Measurements from ENCODE around the gene NEGR1. TPM values are rescaled to one million over a fixed set of nuclear protein-coding genes. Genes with fewer than 3 reads are reported as not detected.

Gene NEGR1
- total RNA-seq, 4 donors from 2014 or later, result 4.6 to 5.7 (median 5.0) TPM

- no peaks in the 10 kb centered on the region for H3K27me3 ChIP-seq
- intact Hi-C loops (cut with DNase I; ENCODE audit: low total_unique reads), result no loop called here
- H3K4me1 ChIP-seq, result no peaks in the 10 kb centered on the region
- H3K4me3 ChIP-seq, result no peak overlapping the region
- no peak for ATAC-seq
- no peak for DNase-seq
- in situ Hi-C loops (cut with MboI; ENCODE audit: low sequenced_read_pairs in 4 of 4), result no loop called here
- no peak overlapping the region for H3K27ac ChIP-seq
- no peaks in the 10 kb centered on the region for H3K9me3 ChIP-seq
- no peaks in the 10 kb centered on the region for H3K36me3 ChIP-seq
- TF ChIP-seq CTCF (IDR thresholded peaks at IDR 0.05 in 4 of 5, conservative IDR thresholded peaks at IDR 0.05 in 1 of 5) (no peak), POLR2A (IDR thresholded peaks at IDR 0.05) (no peak)
These were observed 924.6 kb downstream of the NEGR1 start for GRCh38 chr1:71357708-71358107.

- H3K27me3 ChIP-seq, result no peaks in the 10 kb centered on the region
- no peak for ATAC-seq
- no peaks in the 10 kb centered on the region for H3K4me1 ChIP-seq
- H3K36me3 ChIP-seq, result no peaks in the 10 kb centered on the region
- no peaks in the 10 kb centered on the region for H3K9me3 ChIP-seq
- H3K27ac ChIP-seq, result no peak overlapping the region
- intact Hi-C loops (cut with DNase I; ENCODE audit: low total_unique reads), result no loop called here
- TF ChIP-seq POLR2A (IDR thresholded peaks at IDR 0.05) (no peak), CTCF (IDR thresholded peaks at IDR 0.05 in 4 of 5, conservative IDR thresholded peaks at IDR 0.05 in 1 of 5) (no peak)
- in situ Hi-C loops (cut with MboI; ENCODE audit: low sequenced_read_pairs in 4 of 4), result no loop called here
- no peak for DNase-seq
- H3K4me3 ChIP-seq, result no peak overlapping the region
These were observed 930.9 kb downstream of the NEGR1 start for GRCh38 chr1:71351438-71351837.

- DNase-seq, result no peak
- H3K27me3 ChIP-seq, result no peaks in the 10 kb centered on the region
- no peak for ATAC-seq
- in situ Hi-C loops (cut with MboI; ENCODE audit: low sequenced_read_pairs in 4 of 4) (no loop called here), intact Hi-C loops (cut with DNase I; ENCODE audit: low total_unique reads) (no loop called here)
- TF ChIP-seq CTCF (IDR thresholded peaks at IDR 0.05 in 4 of 5, conservative IDR thresholded peaks at IDR 0.05 in 1 of 5), result no peak
- H3K4me1 ChIP-seq, result no peaks in the 10 kb centered on the region
- no peak overlapping the region for H3K4me3 ChIP-seq
- H3K9me3 ChIP-seq, result no peaks in the 10 kb centered on the region
- no peak overlapping the region for H3K27ac ChIP-seq
- H3K36me3 ChIP-seq, result no peaks in the 10 kb centered on the region
These were observed 931.5 kb downstream of the NEGR1 start for GRCh38 chr1:71350805-71351204.

GRCh38 chr1:71350330-71350729 lies 932.0 kb downstream of the NEGR1 start:
- H3K27ac ChIP-seq, result no peak overlapping the region
- no peak overlapping the region for H3K4me3 ChIP-seq
- intact Hi-C loops (cut with DNase I; ENCODE audit: low total_unique reads) (no loop called here), in situ Hi-C loops (cut with MboI; ENCODE audit: low sequenced_read_pairs in 4 of 4) (no loop called here)
- no peak for DNase-seq
- H3K9me3 ChIP-seq, result no peaks in the 10 kb centered on the region
- no peak for ATAC-seq
- H3K27me3 ChIP-seq, result no peaks in the 10 kb centered on the region
- H3K36me3 ChIP-seq, result no peaks in the 10 kb centered on the region
- TF ChIP-seq CTCF (IDR thresholded peaks at IDR 0.05 in 4 of 5, conservative IDR thresholded peaks at IDR 0.05 in 1 of 5) (no peak), POLR2A (IDR thresholded peaks at IDR 0.05) (no peak)
- H3K4me1 ChIP-seq, result no peaks in the 10 kb centered on the region
